ENCODE measurements around the gene KCNN3.

Gene KCNN3

GRCh38 chr1:154696456-154696855 is 173.6 kb downstream of the KCNN3 start:
- no peak for TF ChIP-seq CTCF (IDR thresholded peaks at IDR 0.05)
- no peak for DNase-seq
- Mint-ChIP-seq H3K4me1 (peaks cover 10% of the 10 kb centered on the region), H3K27me3 (ENCODE audit: low read depth, poor library complexity) (peaks cover 13% of the 10 kb centered on the region), H3K36me3 (ENCODE audit: low read depth) (no peaks in the 10 kb centered on the region), H3K9me3 (no peaks in the 10 kb centered on the region), H3K4me3 (no peak overlapping the region), H3K27ac (no peak overlapping the region)

DNA sequence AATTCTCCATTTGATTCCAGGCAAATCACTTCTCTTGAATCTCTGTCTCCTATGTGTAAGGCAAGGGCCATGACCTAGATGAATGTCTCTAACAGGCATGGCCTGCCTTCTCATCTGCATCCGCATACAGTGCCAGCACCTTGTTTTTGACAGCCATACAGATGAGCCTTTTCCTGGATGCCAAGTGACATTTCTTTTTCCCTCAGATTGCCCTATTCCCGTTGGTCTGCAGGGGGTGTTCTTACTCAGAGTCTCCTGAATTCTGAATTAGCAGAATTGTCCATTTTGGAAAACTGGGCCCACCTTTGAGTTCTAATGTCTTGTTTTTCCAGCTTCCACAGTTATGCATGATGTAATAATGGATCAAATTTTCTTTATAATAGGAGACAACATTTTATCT is 174.1 kb downstream of the KCNN3 start:
- TF ChIP-seq CTCF (IDR thresholded peaks at IDR 0.05): no peak

GRCh38 chr1:154694995-154695394 is 175.1 kb downstream of the KCNN3 start:
- no peak for DNase-seq
- H3K4me3 Mint-ChIP-seq: no peak overlapping the region
- no peaks in the 10 kb centered on the region for H3K9me3 Mint-ChIP-seq
- no peak overlapping the region for H3K27ac Mint-ChIP-seq
- TF ChIP-seq CTCF (IDR thresholded peaks at IDR 0.05): no peak
- peaks cover 9% of the 10 kb centered on the region for H3K27me3 Mint-ChIP-seq (ENCODE audit: low read depth, poor library complexity)
- peaks cover 10% of the 10 kb centered on the region for H3K4me1 Mint-ChIP-seq
- no peaks in the 10 kb centered on the region for H3K36me3 Mint-ChIP-seq (ENCODE audit: low read depth)

More for the DNA sequence above, 174.1 kb downstream of the KCNN3 start:
- Mint-ChIP-seq H3K36me3 (ENCODE audit: low read depth) (no peaks in the 10 kb centered on the region), H3K4me1 (peaks cover 10% of the 10 kb centered on the region), H3K4me3 (no peak overlapping the region), H3K27ac (no peak overlapping the region), H3K27me3 (ENCODE audit: low read depth, poor library complexity) (peaks cover 11% of the 10 kb centered on the region), H3K9me3 (no peaks in the 10 kb centered on the region)
- no peak for DNase-seq

DNA sequence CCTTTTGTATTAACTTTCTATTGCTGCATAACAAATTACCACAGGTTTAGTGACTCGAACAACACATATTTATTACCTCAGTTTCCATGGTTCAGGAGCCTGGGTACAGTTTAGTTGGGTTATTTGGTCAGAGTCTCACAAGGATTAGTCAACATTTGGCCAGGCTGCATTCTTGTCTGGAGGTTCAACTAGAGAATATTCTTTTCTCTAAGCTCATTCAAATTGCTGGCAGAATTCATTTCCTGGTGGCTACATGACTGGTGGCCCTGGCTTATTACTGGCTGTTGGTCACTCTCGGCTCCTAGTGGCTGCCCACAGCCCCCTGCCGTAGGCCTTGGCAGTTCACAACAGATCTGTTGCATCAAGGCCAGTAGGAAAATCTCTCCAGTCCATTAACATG is 181.0 kb downstream of the KCNN3 start:
- no peaks in the 10 kb centered on the region for H3K36me3 Mint-ChIP-seq (ENCODE audit: low read depth)
- no peaks in the 10 kb centered on the region for H3K9me3 Mint-ChIP-seq
- TF ChIP-seq CTCF (IDR thresholded peaks at IDR 0.05): no peak
- no peak overlapping the region for H3K4me3 Mint-ChIP-seq
- no peak for DNase-seq
- no peaks in the 10 kb centered on the region for H3K4me1 Mint-ChIP-seq
- H3K27ac Mint-ChIP-seq: no peak overlapping the region
- peaks cover 14% of the 10 kb centered on the region for H3K27me3 Mint-ChIP-seq (ENCODE audit: low read depth, poor library complexity)

- H3K27me3 Mint-ChIP-seq (ENCODE audit: low read depth, poor library complexity): peaks cover 11% of the 10 kb centered on the region
- no peak for TF ChIP-seq CTCF (IDR thresholded peaks at IDR 0.05)
- H3K36me3 Mint-ChIP-seq (ENCODE audit: low read depth): no peaks in the 10 kb centered on the region
- no peak for DNase-seq
- no peak overlapping the region for H3K4me3 Mint-ChIP-seq
- H3K27ac Mint-ChIP-seq: no peak overlapping the region
- peaks cover 3% of the 10 kb centered on the region for H3K9me3 Mint-ChIP-seq
- H3K4me1 Mint-ChIP-seq: no peaks in the 10 kb centered on the region
Measured at GRCh38 chr1:154686507-154686906, 183.6 kb downstream of the KCNN3 start.

- peaks cover 14% of the 10 kb centered on the region for H3K9me3 Mint-ChIP-seq
- no peak overlapping the region for H3K4me3 Mint-ChIP-seq
- DNase-seq: no peak
- peaks cover 3% of the 10 kb centered on the region for H3K36me3 Mint-ChIP-seq (ENCODE audit: low read depth)
- TF ChIP-seq CTCF (IDR thresholded peaks at IDR 0.05): no peak
- H3K27ac Mint-ChIP-seq: no peak overlapping the region
- H3K4me1 Mint-ChIP-seq: no peaks in the 10 kb centered on the region
- peaks cover 11% of the 10 kb centered on the region for H3K27me3 Mint-ChIP-seq (ENCODE audit: low read depth, poor library complexity)
Measured at GRCh38 chr1:154683820-154684219, 186.3 kb downstream of the KCNN3 start.
